K562 (cell line): ENCODE measurements around the gene NUDCD3. TPM values are rescaled to one million over a fixed set of nuclear protein-coding genes. Genes with fewer than 3 reads are reported as not detected.

Experiments used
- CBX2 ChIP-seq: fragments of 200-600 bp; sonication (generic); IDR thresholded peaks from one replicate; pipeline ENCODE4 v1.6.1; 2012; ENCODE audit warnings: mild to moderate bottlenecking, low read length, inconsistent platforms; ENCODE audit not compliant: insufficient read depth, poor library complexity, severe bottlenecking
- CHD2 ChIP-seq: IDR thresholded peaks from 2 replicates; pipeline ENCODE4 v1.6.1; 2011; ENCODE audit warnings: low read depth, low read length
- GABPB1 ChIP-seq: sonication (generic); formaldehyde crosslinking; IDR thresholded peaks from 2 replicates; pipeline ENCODE4 v1.8.0; 2022; ENCODE audit warnings: mild to moderate bottlenecking, missing genetic modification reagents
- GTF2F1 ChIP-seq: IDR thresholded peaks from 2 replicates; pipeline ENCODE4 v1.6.1; 2011; ENCODE audit warnings: low read depth, low read length, improper control_type of control experiment
- NR2C1 ChIP-seq, 2 experiments: fragments of 450-650 bp; IDR thresholded peaks; 2 replicates each; pipeline ENCODE4 v1.6.1; 2017; ENCODE audit warnings: mild to moderate bottlenecking in 2 of 2, antibody characterized with exemption in 1 of 2, inconsistent platforms in 1 of 2, missing compliant biosample characterization in 1 of 2, missing genetic modification characterization in 1 of 2
- PHB ChIP-seq: fragments of 250-450 bp; sonication (Bioruptor Pico); IDR thresholded peaks from 2 replicates; pipeline ENCODE4 v1.5.0; 2021
- SMAD3 ChIP-seq: fragments of 450-650 bp; formaldehyde crosslinking; conservative IDR thresholded peaks from 2 replicates; pipeline ENCODE4 v1.4.0; 2020; ENCODE audit warnings: mild to moderate bottlenecking
- SUPT5H ChIP-seq: fragments of 450-650 bp; IDR thresholded peaks from 2 replicates; pipeline ENCODE4 v1.6.1; 2016
- ZNF124 ChIP-seq: sonication (generic); formaldehyde crosslinking; IDR thresholded peaks from 2 replicates; pipeline ENCODE4 v1.8.1; 2022; ENCODE audit warnings: missing genetic modification reagents
- ZNF316 ChIP-seq: fragments of 450-650 bp; IDR thresholded peaks from 2 replicates; pipeline ENCODE4 v1.6.1; 2016
- ZNF778 ChIP-seq: fragments of 450-650 bp; formaldehyde crosslinking; IDR thresholded peaks from 2 replicates; pipeline ENCODE4 v1.4.0; 2020; ENCODE audit warnings: mild to moderate bottlenecking, moderate library complexity
- polyA plus RNA-seq, 8 experiments: library from polyadenylated mRNA; depleted of rRNA in 4 of 8; stranded (reverse) in 5 of 8; unstranded in 3 of 8; fragments of >200 nt; fragmentation: Nextera tagmentation in 2 of 8; fragmentation: Illumina TruSeq in 1 of 8; extraction: Ambion mirVana in 2 of 8; extraction: Trizol in 1 of 8; gene quantifications; 2 replicates each; pipeline versions ENCODE4 v1.2.1 to v1.2.3, GENCODE V29; 2011 to 2014; ENCODE audit warnings: inconsistent platforms in 1 of 8, missing spikeins in 1 of 8
- total RNA-seq, 7 experiments: library from RNA; depleted of rRNA in 6 of 7; stranded (reverse); fragments of >200 nt in 6 of 7; fragmentation: Illumina TruSeq in 2 of 7; extraction: Trizol in 2 of 7; gene quantifications; 2 replicates each; pipeline versions ENCODE4 v1.2.1 to v1.2.3, GENCODE V29; 2011 to 2021; ENCODE audit warnings: low replicate concordance in 1 of 7
- TF ChIP-seq, protein P1 (sequence below): sonication (generic); formaldehyde crosslinking; IDR thresholded peaks from 2 replicates; pipeline ENCODE4 v1.8.1; 2023; ENCODE audit warnings: mild to moderate bottlenecking, missing genetic modification reagents
- TF ChIP-seq, protein P2 (sequence below): fragments of 450-650 bp; IDR thresholded peaks from 2 replicates; pipeline ENCODE4 v1.6.1; 2016; ENCODE audit warnings: low read depth
- TF ChIP-seq, protein P3 (sequence below): fragments of 250-450 bp; sonication (Bioruptor Pico); IDR thresholded peaks from 2 replicates; pipeline ENCODE4 v1.5.0; 2020; ENCODE audit warnings: mild to moderate bottlenecking
- TF ChIP-seq, protein P4 (sequence below), 3 experiments: IDR thresholded peaks in 2 of 3; conservative IDR thresholded peaks in 1 of 3; 2 replicates each; pipeline ENCODE4 v1.5.1; 2011 to 2012; ENCODE audit warnings: low read length in 3 of 3, mild to moderate bottlenecking in 3 of 3, control low read depth in 2 of 3, improper control_type of control experiment in 1 of 3, inconsistent platforms in 1 of 3, low read depth in 1 of 3, mixed read lengths in 1 of 3, moderate library complexity in 1 of 3; ENCODE audit not compliant: insufficient read depth in 2 of 3

NUDCD3 gene
- total and polyA plus RNA-seq, 9 of the 15 experiments (the other 6 are each of a cell fraction or from before 2014, with no cell fraction given): 24.8 to 64.2 (median 42.6) TPM

DNA sequence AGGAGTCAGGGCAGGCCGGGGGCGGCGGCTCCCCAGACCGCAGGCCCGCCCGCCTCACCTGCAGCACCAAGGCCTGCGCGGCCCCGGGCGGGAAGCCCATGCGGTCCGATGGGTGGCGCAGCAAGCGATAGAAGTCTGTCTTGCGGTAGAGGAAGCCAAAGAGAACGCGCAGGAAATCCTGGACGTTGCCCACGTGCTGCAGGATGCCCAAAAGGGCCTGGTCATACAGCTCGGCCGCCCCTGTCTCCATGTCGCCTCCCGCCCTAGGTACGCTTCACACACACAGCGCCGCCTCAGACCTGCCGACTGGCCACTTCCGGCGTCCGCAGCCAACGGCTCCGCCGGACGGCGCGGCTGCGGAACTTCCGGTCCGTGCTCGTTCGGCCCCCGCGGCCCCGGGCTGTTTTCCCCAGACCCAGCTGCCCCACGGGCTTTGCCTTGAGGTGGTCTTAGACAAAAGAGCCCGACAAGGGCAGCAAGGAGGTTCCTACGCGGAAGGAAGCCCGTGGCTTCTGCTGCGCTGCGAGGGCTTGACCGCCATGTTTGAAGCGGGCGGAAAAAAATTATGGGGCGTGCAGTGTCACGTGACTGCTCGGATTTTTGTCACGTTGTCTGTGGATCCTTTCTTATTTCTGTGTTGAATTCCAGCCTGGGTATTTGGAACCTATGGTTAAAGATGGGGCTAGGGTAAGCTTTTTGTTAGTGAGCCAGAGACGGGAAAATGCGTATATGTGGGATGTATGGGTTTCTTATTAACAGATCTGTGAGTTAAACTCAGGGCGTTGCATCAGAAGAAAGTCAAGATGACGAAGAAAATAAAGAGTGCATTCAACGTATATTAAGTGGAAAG, at the start of gene NUDCD3 (continued):
- TF ChIP-seq CBX2: no peak
- TF ChIP-seq SUPT5H: peak; percentile 83
- TF ChIP-seq ZNF316: no peak
- TF ChIP-seq, protein P1, sequence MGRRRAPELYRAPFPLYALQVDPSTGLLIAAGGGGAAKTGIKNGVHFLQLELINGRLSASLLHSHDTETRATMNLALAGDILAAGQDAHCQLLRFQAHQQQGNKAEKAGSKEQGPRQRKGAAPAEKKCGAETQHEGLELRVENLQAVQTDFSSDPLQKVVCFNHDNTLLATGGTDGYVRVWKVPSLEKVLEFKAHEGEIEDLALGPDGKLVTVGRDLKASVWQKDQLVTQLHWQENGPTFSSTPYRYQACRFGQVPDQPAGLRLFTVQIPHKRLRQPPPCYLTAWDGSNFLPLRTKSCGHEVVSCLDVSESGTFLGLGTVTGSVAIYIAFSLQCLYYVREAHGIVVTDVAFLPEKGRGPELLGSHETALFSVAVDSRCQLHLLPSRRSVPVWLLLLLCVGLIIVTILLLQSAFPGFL (CRISPR knock-in tag): peak; percentile 53; the same call in 1 of the 2 replicates
- TF ChIP-seq CHD2: no peak
- TF ChIP-seq, protein P2, sequence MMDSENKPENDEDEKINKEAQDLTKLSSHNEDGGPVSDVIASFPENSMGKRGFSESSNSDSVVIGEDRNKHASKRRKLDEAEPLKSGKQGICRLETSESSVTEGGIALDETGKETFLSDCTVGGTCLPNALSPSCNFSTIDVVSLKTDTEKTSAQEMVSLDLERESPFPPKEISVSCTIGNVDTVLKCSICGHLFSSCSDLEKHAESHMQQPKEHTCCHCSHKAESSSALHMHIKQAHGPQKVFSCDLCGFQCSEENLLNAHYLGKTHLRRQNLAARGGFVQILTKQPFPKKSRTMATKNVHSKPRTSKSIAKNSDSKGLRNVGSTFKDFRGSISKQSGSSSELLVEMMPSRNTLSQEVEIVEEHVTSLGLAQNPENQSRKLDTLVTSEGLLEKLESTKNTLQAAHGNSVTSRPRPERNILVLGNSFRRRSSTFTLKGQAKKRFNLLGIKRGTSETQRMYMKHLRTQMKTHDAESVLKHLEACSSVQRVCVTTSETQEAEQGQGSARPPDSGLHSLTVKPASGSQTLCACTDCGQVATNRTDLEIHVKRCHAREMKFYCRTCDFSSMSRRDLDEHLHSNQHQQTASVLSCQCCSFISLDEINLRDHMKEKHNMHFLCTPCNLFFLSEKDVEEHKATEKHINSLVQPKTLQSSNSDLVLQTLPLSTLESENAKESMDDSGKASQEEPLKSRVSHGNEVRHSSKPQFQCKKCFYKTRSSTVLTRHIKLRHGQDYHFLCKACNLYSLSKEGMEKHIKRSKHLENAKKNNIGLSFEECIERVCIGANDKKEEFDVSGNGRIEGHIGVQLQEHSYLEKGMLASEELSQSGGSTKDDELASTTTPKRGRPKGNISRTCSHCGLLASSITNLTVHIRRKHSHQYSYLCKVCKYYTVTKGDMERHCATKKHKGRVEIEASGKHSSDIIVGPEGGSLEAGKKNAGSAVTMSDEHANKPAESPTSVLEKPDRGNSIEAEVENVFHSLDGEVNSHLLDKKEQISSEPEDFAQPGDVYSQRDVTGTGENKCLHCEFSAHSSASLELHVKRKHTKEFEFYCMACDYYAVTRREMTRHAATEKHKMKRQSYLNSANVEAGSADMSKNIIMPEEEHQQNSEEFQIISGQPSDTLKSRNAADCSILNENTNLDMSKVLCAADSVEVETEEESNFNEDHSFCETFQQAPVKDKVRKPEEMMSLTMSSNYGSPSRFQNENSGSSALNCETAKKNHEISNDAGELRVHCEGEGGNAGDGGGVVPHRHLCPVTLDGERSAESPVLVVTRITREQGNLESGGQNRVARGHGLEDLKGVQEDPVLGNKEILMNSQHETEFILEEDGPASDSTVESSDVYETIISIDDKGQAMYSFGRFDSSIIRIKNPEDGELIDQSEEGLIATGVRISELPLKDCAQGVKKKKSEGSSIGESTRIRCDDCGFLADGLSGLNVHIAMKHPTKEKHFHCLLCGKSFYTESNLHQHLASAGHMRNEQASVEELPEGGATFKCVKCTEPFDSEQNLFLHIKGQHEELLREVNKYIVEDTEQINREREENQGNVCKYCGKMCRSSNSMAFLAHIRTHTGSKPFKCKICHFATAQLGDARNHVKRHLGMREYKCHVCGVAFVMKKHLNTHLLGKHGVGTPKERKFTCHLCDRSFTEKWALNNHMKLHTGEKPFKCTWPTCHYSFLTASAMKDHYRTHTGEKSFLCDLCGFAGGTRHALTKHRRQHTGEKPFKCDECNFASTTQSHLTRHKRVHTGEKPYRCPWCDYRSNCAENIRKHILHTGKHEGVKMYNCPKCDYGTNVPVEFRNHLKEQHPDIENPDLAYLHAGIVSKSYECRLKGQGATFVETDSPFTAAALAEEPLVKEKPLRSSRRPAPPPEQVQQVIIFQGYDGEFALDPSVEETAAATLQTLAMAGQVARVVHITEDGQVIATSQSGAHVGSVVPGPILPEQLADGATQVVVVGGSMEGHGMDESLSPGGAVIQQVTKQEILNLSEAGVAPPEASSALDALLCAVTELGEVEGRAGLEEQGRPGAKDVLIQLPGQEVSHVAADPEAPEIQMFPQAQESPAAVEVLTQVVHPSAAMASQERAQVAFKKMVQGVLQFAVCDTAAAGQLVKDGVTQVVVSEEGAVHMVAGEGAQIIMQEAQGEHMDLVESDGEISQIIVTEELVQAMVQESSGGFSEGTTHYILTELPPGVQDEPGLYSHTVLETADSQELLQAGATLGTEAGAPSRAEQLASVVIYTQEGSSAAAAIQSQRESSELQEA: no peak
- TF ChIP-seq, protein P3, sequence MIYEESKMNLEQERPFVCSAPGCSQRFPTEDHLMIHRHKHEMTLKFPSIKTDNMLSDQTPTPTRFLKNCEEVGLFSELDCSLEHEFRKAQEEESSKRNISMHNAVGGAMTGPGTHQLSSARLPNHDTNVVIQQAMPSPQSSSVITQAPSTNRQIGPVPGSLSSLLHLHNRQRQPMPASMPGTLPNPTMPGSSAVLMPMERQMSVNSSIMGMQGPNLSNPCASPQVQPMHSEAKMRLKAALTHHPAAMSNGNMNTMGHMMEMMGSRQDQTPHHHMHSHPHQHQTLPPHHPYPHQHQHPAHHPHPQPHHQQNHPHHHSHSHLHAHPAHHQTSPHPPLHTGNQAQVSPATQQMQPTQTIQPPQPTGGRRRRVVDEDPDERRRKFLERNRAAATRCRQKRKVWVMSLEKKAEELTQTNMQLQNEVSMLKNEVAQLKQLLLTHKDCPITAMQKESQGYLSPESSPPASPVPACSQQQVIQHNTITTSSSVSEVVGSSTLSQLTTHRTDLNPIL: no peak
- TF ChIP-seq, protein P4, sequence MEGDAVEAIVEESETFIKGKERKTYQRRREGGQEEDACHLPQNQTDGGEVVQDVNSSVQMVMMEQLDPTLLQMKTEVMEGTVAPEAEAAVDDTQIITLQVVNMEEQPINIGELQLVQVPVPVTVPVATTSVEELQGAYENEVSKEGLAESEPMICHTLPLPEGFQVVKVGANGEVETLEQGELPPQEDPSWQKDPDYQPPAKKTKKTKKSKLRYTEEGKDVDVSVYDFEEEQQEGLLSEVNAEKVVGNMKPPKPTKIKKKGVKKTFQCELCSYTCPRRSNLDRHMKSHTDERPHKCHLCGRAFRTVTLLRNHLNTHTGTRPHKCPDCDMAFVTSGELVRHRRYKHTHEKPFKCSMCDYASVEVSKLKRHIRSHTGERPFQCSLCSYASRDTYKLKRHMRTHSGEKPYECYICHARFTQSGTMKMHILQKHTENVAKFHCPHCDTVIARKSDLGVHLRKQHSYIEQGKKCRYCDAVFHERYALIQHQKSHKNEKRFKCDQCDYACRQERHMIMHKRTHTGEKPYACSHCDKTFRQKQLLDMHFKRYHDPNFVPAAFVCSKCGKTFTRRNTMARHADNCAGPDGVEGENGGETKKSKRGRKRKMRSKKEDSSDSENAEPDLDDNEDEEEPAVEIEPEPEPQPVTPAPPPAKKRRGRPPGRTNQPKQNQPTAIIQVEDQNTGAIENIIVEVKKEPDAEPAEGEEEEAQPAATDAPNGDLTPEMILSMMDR (IDR thresholded peaks at IDR 0.05 in 2 of 3, conservative IDR thresholded peaks at IDR 0.05 in 1 of 3; ENCODE audit: insufficient read depth in 2 of 3, low read depth in 1 of 3, low read length in 3 of 3): no peak; a peak in 2 of 6 replicates
- peak; percentile 83 for TF ChIP-seq NR2C1 (IDR thresholded peaks at IDR 0.05)
- peak; percentile 75 for TF ChIP-seq NR2C1 (tag; IDR thresholded peaks at IDR 0.05)
- 0 out of 2 replicates have a peak, but pooled peaks have one; percentile 32 for TF ChIP-seq GTF2F1
- TF ChIP-seq PHB (CRISPR knock-in tag): no peak
- TF ChIP-seq GABPB1 (CRISPR knock-in tag): peak; percentile 100
- no peak for TF ChIP-seq ZNF778 (CRISPR knock-in tag)
- TF ChIP-seq ZNF124 (CRISPR knock-in tag): no peak
- TF ChIP-seq SMAD3: no peak
